ENCODE measurements around the gene C8G.

GRCh38 chr9:136971746-136972145 lies 26.7 kb downstream of the C8G start:
- TF ChIP-seq POLR2A (IDR thresholded peaks at IDR 0.05; ENCODE audit: low read length) (no peak), GATA1 (IDR thresholded peaks at IDR 0.05; ENCODE audit: low read depth, low read length) (no peak)

Data from erythroblast (primary cell).